Right lobe of liver (tissue), 4 donors: ENCODE results near the gene IAPP.

Experiments
- CTCF ChIP-seq, 4 donors: fragments of 200-600 bp in 3 of 4; fragments of 450-650 bp in 1 of 4; IDR thresholded peaks; one replicate each; pipeline versions ENCODE4 v1.5.1 to v1.8.0; 2016 to 2022; ENCODE audit warnings: antibody characterized with exemption in 4 of 4, mild to moderate bottlenecking in 2 of 4
- POLR2A ChIP-seq: fragments of 450-650 bp; IDR thresholded peaks from one replicate; pipeline ENCODE4 v1.6.1; 2017; ENCODE audit warnings: antibody characterized with exemption, mild to moderate bottlenecking
- donor health status: DM: no; HTN: no; CAD: no.
- donor health status: DM: no; HTN: no; CAD: no.
- donor health status: DM: no; HTN: yes; CAD: no.

- TF ChIP-seq CTCF (IDR thresholded peaks at IDR 0.05) (no peak), POLR2A (no peak)
Measured at GRCh38 chr12:21354641-21355040, 18.1 kb upstream of the IAPP start.
